Astrocyte (in vitro differentiated cells and primary cell): ENCODE data around the gene NRAS. TPM values are rescaled to one million over a fixed set of nuclear protein-coding genes. Genes with fewer than 3 reads are reported as not detected.

Experiments used
- DNase-seq: peaks from one replicate; pipeline ENCODE4 v3.0.0-alpha.2; 2010; ENCODE audit warnings: low read depth
- FAIRE-seq: peaks from 2 replicates; lab custom pipeline; 2011; peaks lifted over from hg19 to GRCh38; lab: Jason Lieb, UNC
- H2AFZ ChIP-seq: 2 replicates; pipeline ENCODE4 v1.6.0; 2012; ENCODE audit warnings: low read depth, low read length, inconsistent platforms
- H3K27ac ChIP-seq: 2 replicates; pipeline ENCODE4 v1.5.1; 2011; ENCODE audit warnings: low read depth, low read length, inconsistent platforms
- H3K27me3 ChIP-seq: 2 replicates; pipeline ENCODE4 v1.6.0; 2011; ENCODE audit warnings: low read length, inconsistent platforms; ENCODE audit not compliant: insufficient read depth
- H3K36me3 ChIP-seq: 2 replicates; pipeline ENCODE4 v1.5.1; 2011; ENCODE audit warnings: low read length, inconsistent platforms; ENCODE audit not compliant: insufficient read depth
- H3K4me1 ChIP-seq: 2 replicates; pipeline ENCODE4 v1.5.1; 2011; ENCODE audit warnings: low read length, inconsistent platforms; ENCODE audit not compliant: insufficient read depth
- H3K4me2 ChIP-seq: 2 replicates; pipeline ENCODE4 v1.6.0; 2012; ENCODE audit warnings: low read length, inconsistent platforms
- H3K4me3 ChIP-seq: 2 replicates; pipeline ENCODE4 v1.5.1; 2011; ENCODE audit warnings: low read depth, mild to moderate bottlenecking, low read length, inconsistent platforms; ENCODE audit not compliant: insufficient read depth
- H3K79me2 ChIP-seq: 2 replicates; pipeline ENCODE4 v1.6.0; 2012; ENCODE audit warnings: mild to moderate bottlenecking, low read length, inconsistent platforms; ENCODE audit not compliant: insufficient read depth
- H3K9ac ChIP-seq: 2 replicates; pipeline ENCODE4 v1.6.0; 2012; ENCODE audit warnings: mild to moderate bottlenecking, low read length, inconsistent platforms
- H3K9me3 ChIP-seq: 2 replicates; pipeline ENCODE4 v1.5.1; 2012; ENCODE audit warnings: low read depth, mild to moderate bottlenecking, low read length, inconsistent platforms; ENCODE audit not compliant: insufficient read depth
- H4K20me1 ChIP-seq: 2 replicates; pipeline ENCODE4 v1.6.0; 2012; ENCODE audit warnings: low read length, inconsistent platforms; ENCODE audit not compliant: insufficient read depth
- H3K27ac Mint-ChIP-seq: one replicate; pipeline ENCODE4 v1.8.0; 2021; ENCODE audit warnings: mild to moderate bottlenecking, mixed read lengths; ENCODE audit not compliant: unreplicated experiment
- H3K27me3 Mint-ChIP-seq: one replicate; pipeline ENCODE4 v1.8.0; 2021; ENCODE audit warnings: low read depth, mixed read lengths; ENCODE audit not compliant: unreplicated experiment
- H3K36me3 Mint-ChIP-seq: one replicate; pipeline ENCODE4 v1.8.0; 2021; ENCODE audit warnings: low read depth, mixed read lengths; ENCODE audit not compliant: unreplicated experiment
- H3K4me1 Mint-ChIP-seq: one replicate; pipeline ENCODE4 v1.8.0; 2021; ENCODE audit warnings: low read depth, mixed read lengths; ENCODE audit not compliant: unreplicated experiment
- H3K4me3 Mint-ChIP-seq: one replicate; pipeline ENCODE4 v1.8.0; 2021; ENCODE audit warnings: mild to moderate bottlenecking, moderate library complexity, mixed read lengths; ENCODE audit not compliant: unreplicated experiment
- H3K9me3 Mint-ChIP-seq: one replicate; pipeline ENCODE4 v1.8.0; 2021; ENCODE audit warnings: mild to moderate bottlenecking, mixed read lengths; ENCODE audit not compliant: unreplicated experiment
- EZH2 ChIP-seq: IDR thresholded peaks from 2 replicates; pipeline ENCODE4 v1.6.1; 2012; ENCODE audit warnings: mild to moderate bottlenecking, low read length, inconsistent platforms; ENCODE audit not compliant: insufficient read depth
- total RNA-seq: library from RNA; stranded (reverse); gene quantifications from 2 replicates; pipeline ENCODE4 v1.2.1, GENCODE V29; 2021
- TF ChIP-seq, protein P1 (sequence below): IDR thresholded peaks from 2 replicates; pipeline ENCODE4 v1.5.1; 2011; ENCODE audit warnings: low read depth, mild to moderate bottlenecking, inconsistent platforms, low read length, moderate library complexity; ENCODE audit not compliant: insufficient read depth

The NRAS gene
- total RNA-seq, 1 donor from 2014 or later: 63.8 TPM

- FAIRE-seq (no peak), DNase-seq (no peak)
- no peaks in the 10 kb centered on the region for H3K9me3 ChIP-seq
- Mint-ChIP-seq H3K27me3 (no peaks in the 10 kb centered on the region), H3K36me3 (peaks cover 10% of the 10 kb centered on the region), H3K9me3 (no peaks in the 10 kb centered on the region), H3K27ac (peak overlapping the region; percentile 15), H3K4me1 (peaks cover 8% of the 10 kb centered on the region), H3K4me3 (no peak overlapping the region)
- no peak overlapping the region for H3K9ac ChIP-seq
- peaks cover 8% of the 10 kb centered on the region for H4K20me1 ChIP-seq
- no peak overlapping the region for H2AFZ ChIP-seq
- no peak overlapping the region for H3K4me2 ChIP-seq
- no peak for TF ChIP-seq EZH2
- TF ChIP-seq, protein P1, sequence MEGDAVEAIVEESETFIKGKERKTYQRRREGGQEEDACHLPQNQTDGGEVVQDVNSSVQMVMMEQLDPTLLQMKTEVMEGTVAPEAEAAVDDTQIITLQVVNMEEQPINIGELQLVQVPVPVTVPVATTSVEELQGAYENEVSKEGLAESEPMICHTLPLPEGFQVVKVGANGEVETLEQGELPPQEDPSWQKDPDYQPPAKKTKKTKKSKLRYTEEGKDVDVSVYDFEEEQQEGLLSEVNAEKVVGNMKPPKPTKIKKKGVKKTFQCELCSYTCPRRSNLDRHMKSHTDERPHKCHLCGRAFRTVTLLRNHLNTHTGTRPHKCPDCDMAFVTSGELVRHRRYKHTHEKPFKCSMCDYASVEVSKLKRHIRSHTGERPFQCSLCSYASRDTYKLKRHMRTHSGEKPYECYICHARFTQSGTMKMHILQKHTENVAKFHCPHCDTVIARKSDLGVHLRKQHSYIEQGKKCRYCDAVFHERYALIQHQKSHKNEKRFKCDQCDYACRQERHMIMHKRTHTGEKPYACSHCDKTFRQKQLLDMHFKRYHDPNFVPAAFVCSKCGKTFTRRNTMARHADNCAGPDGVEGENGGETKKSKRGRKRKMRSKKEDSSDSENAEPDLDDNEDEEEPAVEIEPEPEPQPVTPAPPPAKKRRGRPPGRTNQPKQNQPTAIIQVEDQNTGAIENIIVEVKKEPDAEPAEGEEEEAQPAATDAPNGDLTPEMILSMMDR: no peak
- peaks cover 75% of the 10 kb centered on the region for H3K36me3 ChIP-seq
- peaks cover 3% of the 10 kb centered on the region for H3K4me1 ChIP-seq
- no peak overlapping the region for H3K27ac ChIP-seq
- no peaks in the 10 kb centered on the region for H3K27me3 ChIP-seq
- H3K4me3 ChIP-seq: no peak overlapping the region
- peaks cover 49% of the 10 kb centered on the region for H3K79me2 ChIP-seq
These were observed 6.2 kb downstream of the NRAS start for GRCh38 chr1:114710360-114710759.

DNA sequence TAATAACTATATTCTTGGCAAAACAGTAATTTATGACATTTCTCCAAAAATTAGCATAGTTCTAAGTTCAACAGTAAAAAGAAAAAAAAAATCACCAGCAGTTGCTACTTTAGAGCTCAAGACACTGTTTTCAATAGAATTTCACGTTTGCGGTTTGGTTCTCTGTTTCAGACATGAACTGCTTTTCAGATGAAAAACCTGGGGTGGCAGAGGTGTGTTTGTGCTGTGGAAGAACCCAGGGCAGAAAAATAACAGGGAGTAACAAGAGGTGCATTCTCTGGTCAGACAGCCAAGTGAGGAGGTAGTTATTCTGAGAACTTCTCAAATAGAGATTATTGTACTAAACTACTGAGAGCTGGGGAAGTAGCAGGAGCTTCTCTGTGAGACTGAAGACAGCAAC, 9.0 kb downstream of the NRAS start:
- Histone ChIP-seq H3K27ac (no peak overlapping the region), H3K36me3 (peaks cover 57% of the 10 kb centered on the region), H3K4me3 (no peak overlapping the region), H2AFZ (no peak overlapping the region), H3K79me2 (peaks cover 21% of the 10 kb centered on the region), H3K9ac (no peak overlapping the region), H3K27me3 (no peaks in the 10 kb centered on the region), H4K20me1 (peaks cover 11% of the 10 kb centered on the region), H3K4me2 (no peak overlapping the region), H3K9me3 (no peaks in the 10 kb centered on the region), H3K4me1 (no peaks in the 10 kb centered on the region)
- peaks cover 5% of the 10 kb centered on the region for H3K4me1 Mint-ChIP-seq
- no peak overlapping the region for H3K27ac Mint-ChIP-seq
- no peak overlapping the region for H3K4me3 Mint-ChIP-seq
- no peak for DNase-seq
- H3K36me3 Mint-ChIP-seq: peaks cover 7% of the 10 kb centered on the region
- no peaks in the 10 kb centered on the region for H3K27me3 Mint-ChIP-seq
- no peak for FAIRE-seq
- no peaks in the 10 kb centered on the region for H3K9me3 Mint-ChIP-seq
- TF ChIP-seq, protein P1: no peak
- no peak for TF ChIP-seq EZH2

GRCh38 chr1:114703242-114703641, 13.3 kb downstream of the NRAS start:
- H3K4me3 ChIP-seq: no peak overlapping the region
- FAIRE-seq: no peak
- no peaks in the 10 kb centered on the region for H3K9me3 ChIP-seq
- H4K20me1 ChIP-seq: peaks cover 3% of the 10 kb centered on the region
- no peak for TF ChIP-seq EZH2
- TF ChIP-seq, protein P1: no peak
- H3K4me1 ChIP-seq: no peaks in the 10 kb centered on the region
- H3K27ac ChIP-seq: no peak overlapping the region
- no peaks in the 10 kb centered on the region for H3K79me2 ChIP-seq
- no peaks in the 10 kb centered on the region for H3K27me3 ChIP-seq
- no peaks in the 10 kb centered on the region for H3K27me3 Mint-ChIP-seq
- H3K4me3 Mint-ChIP-seq: no peak overlapping the region
- H3K9ac ChIP-seq: no peak overlapping the region
- no peaks in the 10 kb centered on the region for H3K9me3 Mint-ChIP-seq
- no peak overlapping the region for H2AFZ ChIP-seq
- H3K4me1 Mint-ChIP-seq: peaks cover 15% of the 10 kb centered on the region
- H3K36me3 Mint-ChIP-seq: peaks cover 5% of the 10 kb centered on the region
- no peak overlapping the region for H3K27ac Mint-ChIP-seq
- peaks cover 26% of the 10 kb centered on the region for H3K36me3 ChIP-seq
- no peak for DNase-seq
- no peak overlapping the region for H3K4me2 ChIP-seq
